HEK293 (cell line): ENCODE results near the gene WNT1.

ENCODE experiments used
- EGR2 ChIP-seq: fragments of 450-650 bp; formaldehyde crosslinking; IDR thresholded peaks from 2 replicates; pipeline ENCODE4 v1.5.1; 2016; ENCODE audit warnings: low read depth, missing biosample characterization, missing genetic modification characterization
- FEZF1 ChIP-seq: fragments of 450-650 bp; formaldehyde crosslinking; IDR thresholded peaks from 2 replicates; pipeline ENCODE4 v1.5.1; 2016; ENCODE audit warnings: missing biosample characterization, missing genetic modification characterization
- GLIS1 ChIP-seq: fragments of 450-650 bp; formaldehyde crosslinking; IDR thresholded peaks from 2 replicates; pipeline ENCODE4 v1.5.1; 2016; ENCODE audit warnings: missing biosample characterization, missing genetic modification characterization
- HOXD13 ChIP-seq: sonication (generic); formaldehyde crosslinking; IDR thresholded peaks from 2 replicates; pipeline ENCODE4 v1.8.0; 2022; ENCODE audit warnings: missing genetic modification reagents, borderline replicate concordance
- KLF1 ChIP-seq: fragments of 450-650 bp; formaldehyde crosslinking; IDR thresholded peaks from 2 replicates; pipeline ENCODE4 v1.5.1; 2016; ENCODE audit warnings: missing biosample characterization, missing genetic modification characterization
- PRDM1 ChIP-seq: fragments of 450-650 bp; formaldehyde crosslinking; IDR thresholded peaks from 2 replicates; pipeline ENCODE4; 2016; ENCODE audit warnings: missing biosample characterization, missing genetic modification characterization
- REPIN1 ChIP-seq: fragments of 450-650 bp; formaldehyde crosslinking; IDR thresholded peaks from 2 replicates; pipeline ENCODE4 v1.5.1; 2017; ENCODE audit warnings: missing biosample characterization, missing genetic modification characterization, low read depth
- SCRT1 ChIP-seq: fragments of 450-650 bp; formaldehyde crosslinking; IDR thresholded peaks from 2 replicates; pipeline ENCODE4 v1.5.1; 2016; ENCODE audit warnings: missing biosample characterization, missing genetic modification characterization, borderline replicate concordance
- TRIM28 ChIP-seq: IDR thresholded peaks from 2 replicates; pipeline ENCODE4 v1.6.1; 2011; ENCODE audit warnings: low read length, control low read depth, borderline replicate concordance
- YY1 ChIP-seq: fragments of 450-650 bp; formaldehyde crosslinking; IDR thresholded peaks from 2 replicates; pipeline ENCODE4 v1.5.1; 2018; ENCODE audit warnings: missing biosample characterization, missing genetic modification characterization
- ZBTB17 ChIP-seq: fragments of 450-650 bp; formaldehyde crosslinking; IDR thresholded peaks from 2 replicates; pipeline ENCODE4 v1.5.1; 2016; ENCODE audit warnings: missing biosample characterization, missing genetic modification characterization
- ZBTB48 ChIP-seq: fragments of 450-650 bp; formaldehyde crosslinking; IDR thresholded peaks from 2 replicates; pipeline ENCODE4 v1.5.1; 2016; ENCODE audit warnings: missing biosample characterization, missing genetic modification characterization
- ZBTB7A ChIP-seq: fragments of 450-650 bp; formaldehyde crosslinking; IDR thresholded peaks from 2 replicates; pipeline ENCODE4 v1.5.1; 2016; ENCODE audit warnings: low read depth, missing biosample characterization, missing genetic modification characterization
- ZFP3 ChIP-seq: fragments of 450-650 bp; formaldehyde crosslinking; IDR thresholded peaks from 2 replicates; pipeline ENCODE4 v1.5.1; 2016; ENCODE audit warnings: low read depth, missing biosample characterization, missing genetic modification characterization
- ZFP37 ChIP-seq: fragments of 450-650 bp; formaldehyde crosslinking; IDR thresholded peaks from 2 replicates; pipeline ENCODE4 v1.5.1; 2016; ENCODE audit warnings: missing biosample characterization, missing genetic modification characterization
- ZIC2 ChIP-seq: fragments of 450-650 bp; formaldehyde crosslinking; IDR thresholded peaks from 2 replicates; pipeline ENCODE4 v1.5.1; 2016; ENCODE audit warnings: missing biosample characterization, missing genetic modification characterization
- ZNF10 ChIP-seq: fragments of 450-650 bp; formaldehyde crosslinking; IDR thresholded peaks from 2 replicates; pipeline ENCODE4 v1.5.1; 2017; ENCODE audit warnings: missing biosample characterization, missing genetic modification characterization
- ZNF112 ChIP-seq: fragments of 450-650 bp; formaldehyde crosslinking; IDR thresholded peaks from 2 replicates; pipeline ENCODE4 v1.5.0; 2017; ENCODE audit warnings: missing biosample characterization, missing genetic modification characterization
- ZNF140 ChIP-seq: fragments of 450-650 bp; formaldehyde crosslinking; IDR thresholded peaks from 2 replicates; pipeline ENCODE4 v1.5.1; 2016; ENCODE audit warnings: missing biosample characterization, missing genetic modification characterization
- ZNF155 ChIP-seq: fragments of 450-650 bp; formaldehyde crosslinking; IDR thresholded peaks from 2 replicates; pipeline ENCODE4 v1.5.1; 2016; ENCODE audit warnings: missing biosample characterization, missing genetic modification characterization
- ZNF184 ChIP-seq: fragments of 450-650 bp; IDR thresholded peaks from 2 replicates; pipeline ENCODE4 v1.5.1; 2018; ENCODE audit warnings: missing biosample characterization, mild to moderate bottlenecking, missing genetic modification characterization
- ZNF19 ChIP-seq: fragments of 450-650 bp; formaldehyde crosslinking; IDR thresholded peaks from 2 replicates; pipeline ENCODE4; 2016; ENCODE audit warnings: missing biosample characterization, missing genetic modification characterization, low read depth
- ZNF223 ChIP-seq: fragments of 450-650 bp; formaldehyde crosslinking; IDR thresholded peaks from 2 replicates; pipeline ENCODE4 v1.5.1; 2016; ENCODE audit warnings: missing biosample characterization, missing genetic modification characterization
- ZNF24 ChIP-seq: fragments of 450-650 bp; formaldehyde crosslinking; IDR thresholded peaks from 2 replicates; pipeline ENCODE4 v1.5.1; 2016; ENCODE audit warnings: missing biosample characterization, missing genetic modification characterization
- ZNF302 ChIP-seq: fragments of 450-650 bp; formaldehyde crosslinking; IDR thresholded peaks from 2 replicates; pipeline ENCODE4 v1.5.1; 2016; ENCODE audit warnings: missing biosample characterization, missing genetic modification characterization, low read depth
- ZNF311 ChIP-seq: fragments of 450-650 bp; formaldehyde crosslinking; IDR thresholded peaks from 2 replicates; pipeline ENCODE4 v1.5.1; 2017; ENCODE audit warnings: missing biosample characterization, missing genetic modification characterization, borderline replicate concordance
- ZNF335 ChIP-seq: fragments of 450-650 bp; formaldehyde crosslinking; conservative IDR thresholded peaks from 2 replicates; pipeline ENCODE4 v1.5.1; 2016; ENCODE audit warnings: missing biosample characterization, missing genetic modification characterization
- ZNF366 ChIP-seq: fragments of 450-650 bp; formaldehyde crosslinking; conservative IDR thresholded peaks from 2 replicates; pipeline ENCODE4 v1.5.1; 2016; ENCODE audit warnings: missing biosample characterization, missing genetic modification characterization
- ZNF433 ChIP-seq: fragments of 450-650 bp; formaldehyde crosslinking; IDR thresholded peaks from 2 replicates; pipeline ENCODE4 v1.5.1; 2016; ENCODE audit warnings: missing biosample characterization, missing genetic modification characterization, low read depth
- ZNF514 ChIP-seq: fragments of 450-650 bp; formaldehyde crosslinking; IDR thresholded peaks from 2 replicates; pipeline ENCODE4 v1.5.1; 2016; ENCODE audit warnings: missing biosample characterization, missing genetic modification characterization
- ZNF600 ChIP-seq: fragments of 450-650 bp; formaldehyde crosslinking; IDR thresholded peaks from 2 replicates; pipeline ENCODE4 v1.5.1; 2016; ENCODE audit warnings: missing biosample characterization, missing genetic modification characterization
- ZNF624 ChIP-seq: fragments of 450-650 bp; formaldehyde crosslinking; IDR thresholded peaks from 2 replicates; pipeline ENCODE4 v1.5.1; 2017; ENCODE audit warnings: missing biosample characterization, missing genetic modification characterization
- ZNF629 ChIP-seq: fragments of 450-650 bp; formaldehyde crosslinking; IDR thresholded peaks from 2 replicates; pipeline ENCODE4 v1.5.1; 2017; ENCODE audit warnings: missing biosample characterization, missing genetic modification characterization
- ZNF670 ChIP-seq: fragments of 450-650 bp; formaldehyde crosslinking; IDR thresholded peaks from 2 replicates; pipeline ENCODE4 v1.5.1; 2016; ENCODE audit warnings: missing biosample characterization, missing genetic modification characterization, low read depth
- ZNF830 ChIP-seq: fragments of 450-650 bp; IDR thresholded peaks from 2 replicates; pipeline ENCODE4 v1.5.0; 2018; ENCODE audit warnings: missing biosample characterization, missing genetic modification characterization, low read depth, mild to moderate bottlenecking, moderate library complexity
- ZNF837 ChIP-seq: fragments of 450-650 bp; formaldehyde crosslinking; IDR thresholded peaks from 2 replicates; pipeline ENCODE4 v1.5.1; 2016; ENCODE audit warnings: missing biosample characterization, missing genetic modification characterization
- ZSCAN30 ChIP-seq: fragments of 450-650 bp; IDR thresholded peaks from 2 replicates; pipeline ENCODE4 v1.5.1; 2018; ENCODE audit warnings: missing biosample characterization, mild to moderate bottlenecking, missing genetic modification characterization, moderate library complexity
- TF ChIP-seq, protein P1 (sequence below): fragments of 450-650 bp; formaldehyde crosslinking; IDR thresholded peaks from 2 replicates; pipeline ENCODE4 v1.5.1; 2016; ENCODE audit warnings: missing biosample characterization, missing genetic modification characterization
- TF ChIP-seq, protein P2 (sequence below): IDR thresholded peaks from 2 replicates; pipeline ENCODE4 v1.6.1; 2011; ENCODE audit warnings: mild to moderate bottlenecking, low read depth, low read length, borderline replicate concordance
- TF ChIP-seq, protein P3 (sequence below): fragments of 450-650 bp; formaldehyde crosslinking; IDR thresholded peaks from 2 replicates; pipeline ENCODE4 v1.5.1; 2017; ENCODE audit warnings: missing biosample characterization, missing genetic modification characterization

WNT1 gene

DNA sequence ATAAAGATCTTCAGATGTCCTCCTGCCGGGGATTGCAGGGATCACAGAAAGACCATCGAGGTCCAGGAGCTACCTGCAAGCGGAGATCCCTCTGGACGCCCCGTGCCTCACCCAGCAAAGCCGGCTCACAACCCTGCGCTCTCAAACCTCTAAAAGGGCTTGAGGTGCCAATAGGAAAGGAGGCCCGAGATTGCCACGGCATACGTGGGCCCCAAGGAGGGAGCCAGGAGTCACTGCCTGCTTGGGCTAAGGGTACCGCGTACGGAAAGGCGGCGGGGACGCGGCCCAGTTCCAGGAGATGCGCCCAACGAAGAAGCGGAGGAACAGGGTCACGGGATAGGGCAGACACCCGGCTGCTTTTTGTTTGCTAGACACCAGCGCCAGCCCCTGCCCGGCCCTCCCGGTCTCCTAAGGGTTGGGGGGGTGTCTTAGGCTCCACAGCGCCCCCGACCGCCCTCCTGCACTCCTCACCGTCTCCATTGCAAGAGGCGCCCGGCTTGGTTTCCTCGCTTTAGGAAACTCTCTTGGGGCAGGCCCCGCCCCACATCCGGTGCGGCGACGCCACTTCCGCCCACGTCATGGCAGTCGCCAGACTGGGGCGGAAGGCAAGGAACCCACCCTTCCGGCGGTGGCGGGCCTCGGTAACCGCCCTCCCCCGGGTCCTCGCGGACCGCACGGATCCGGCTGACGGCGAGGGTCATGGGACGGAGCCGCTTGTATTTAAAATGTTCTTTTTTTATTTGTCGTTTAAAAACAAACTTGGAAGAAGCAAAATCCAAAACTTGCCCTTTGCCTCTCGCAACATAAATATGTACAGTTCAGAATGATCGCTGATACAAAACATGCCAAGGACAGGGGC lies 40.4 kb downstream of the WNT1 start, which contains the start of gene PRKAG1 (continued):
- TF ChIP-seq ZNF837 (tag by site-specific recombination) (no peak), ZNF629 (tag by site-specific recombination) (peak; percentile 99), ZFP3 (tag by site-specific recombination) (no peak), YY1 (tag by site-specific recombination) (peak; percentile 69), ZNF112 (no peak), ZNF830 (tag by site-specific recombination) (no peak), HOXD13 (no peak), ZFP37 (peak; percentile 87; the same call in 1 of the 2 replicates), FEZF1 (no peak; the same call in 1 of the 2 replicates), ZNF140 (tag by site-specific recombination) (no peak), ZNF10 (tag by site-specific recombination) (no peak), SCRT1 (tag by site-specific recombination) (no peak), EGR2 (peak; percentile 51; the same call in 1 of the 2 replicates), ZBTB48 (peak; percentile 88), ZSCAN30 (tag by site-specific recombination) (peak; percentile 87), ZNF19 (tag by site-specific recombination) (no peak), GLIS1 (tag by site-specific recombination) (peak; percentile 42), ZBTB17 (peak; percentile 58; the same call in 1 of the 2 replicates), ZNF24 (tag by site-specific recombination) (peak; percentile 54; the same call in 1 of the 2 replicates), REPIN1 (tag by site-specific recombination) (no peak), ZNF366 (no peak), ZNF302 (tag by site-specific recombination) (no peak), ZNF184 (tag by site-specific recombination) (0 out of 2 replicates have a peak, but pooled peaks have one; percentile 7), TRIM28 (no peak), ZNF433 (tag by site-specific recombination) (no peak), ZNF670 (no peak), PRDM1 (tag by site-specific recombination) (no peak), KLF1 (peak; percentile 89), ZNF624 (tag by site-specific recombination) (no peak), ZNF311 (no peak), ZNF223 (no peak), ZNF600 (tag by site-specific recombination) (peak; percentile 42; the same call in 1 of the 2 replicates), ZNF335 (tag by site-specific recombination) (peak; percentile 98), ZIC2 (tag by site-specific recombination) (no peak), ZBTB7A (no peak), ZNF514 (tag by site-specific recombination) (no peak), ZNF155 (tag by site-specific recombination) (no peak)
- TF ChIP-seq, protein P1, sequence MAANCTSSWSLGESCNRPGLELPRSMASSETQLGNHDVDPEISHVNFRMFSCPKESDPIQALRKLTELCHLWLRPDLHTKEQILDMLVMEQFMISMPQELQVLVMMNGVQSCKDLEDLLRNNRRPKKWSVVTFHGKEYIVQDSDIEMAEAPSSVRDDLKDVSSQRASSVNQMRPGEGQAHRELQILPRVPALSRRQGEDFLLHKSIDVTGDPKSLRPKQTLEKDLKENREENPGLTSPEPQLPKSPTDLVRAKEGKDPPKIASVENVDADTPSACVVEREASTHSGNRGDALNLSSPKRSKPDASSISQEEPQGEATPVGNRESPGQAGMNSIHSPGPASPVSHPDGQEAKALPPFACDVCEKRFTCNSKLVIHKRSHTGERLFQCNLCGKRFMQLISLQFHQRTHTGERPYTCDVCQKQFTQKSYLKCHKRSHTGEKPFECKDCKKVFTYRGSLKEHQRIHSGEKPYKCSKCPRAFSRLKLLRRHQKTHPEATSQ (tag by site-specific recombination): no peak
- TF ChIP-seq, protein P2, sequence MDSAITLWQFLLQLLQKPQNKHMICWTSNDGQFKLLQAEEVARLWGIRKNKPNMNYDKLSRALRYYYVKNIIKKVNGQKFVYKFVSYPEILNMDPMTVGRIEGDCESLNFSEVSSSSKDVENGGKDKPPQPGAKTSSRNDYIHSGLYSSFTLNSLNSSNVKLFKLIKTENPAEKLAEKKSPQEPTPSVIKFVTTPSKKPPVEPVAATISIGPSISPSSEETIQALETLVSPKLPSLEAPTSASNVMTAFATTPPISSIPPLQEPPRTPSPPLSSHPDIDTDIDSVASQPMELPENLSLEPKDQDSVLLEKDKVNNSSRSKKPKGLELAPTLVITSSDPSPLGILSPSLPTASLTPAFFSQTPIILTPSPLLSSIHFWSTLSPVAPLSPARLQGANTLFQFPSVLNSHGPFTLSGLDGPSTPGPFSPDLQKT: peak; percentile 26; the same call in 1 of the 2 replicates
- TF ChIP-seq, protein P3, sequence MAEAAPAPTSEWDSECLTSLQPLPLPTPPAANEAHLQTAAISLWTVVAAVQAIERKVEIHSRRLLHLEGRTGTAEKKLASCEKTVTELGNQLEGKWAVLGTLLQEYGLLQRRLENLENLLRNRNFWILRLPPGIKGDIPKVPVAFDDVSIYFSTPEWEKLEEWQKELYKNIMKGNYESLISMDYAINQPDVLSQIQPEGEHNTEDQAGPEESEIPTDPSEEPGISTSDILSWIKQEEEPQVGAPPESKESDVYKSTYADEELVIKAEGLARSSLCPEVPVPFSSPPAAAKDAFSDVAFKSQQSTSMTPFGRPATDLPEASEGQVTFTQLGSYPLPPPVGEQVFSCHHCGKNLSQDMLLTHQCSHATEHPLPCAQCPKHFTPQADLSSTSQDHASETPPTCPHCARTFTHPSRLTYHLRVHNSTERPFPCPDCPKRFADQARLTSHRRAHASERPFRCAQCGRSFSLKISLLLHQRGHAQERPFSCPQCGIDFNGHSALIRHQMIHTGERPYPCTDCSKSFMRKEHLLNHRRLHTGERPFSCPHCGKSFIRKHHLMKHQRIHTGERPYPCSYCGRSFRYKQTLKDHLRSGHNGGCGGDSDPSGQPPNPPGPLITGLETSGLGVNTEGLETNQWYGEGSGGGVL (tag by site-specific recombination): peak; percentile 94
